NCI-H345 treated with DMSO at 0.1 percent for 48 hours (cell line): ENCODE measurements around the gene ZFP3.
"Not testable (repeated sequence)": the region's sequence is repeated elsewhere in the genome, so short reads cannot be mapped to it uniquely, and the experiment has no call there.

ENCODE experiments used
- DNase-seq: peaks from one replicate; lab custom pipeline; 2025; ENCODE audit not compliant: unreplicated experiment; lab: John Stamatoyannopoulos, UW

Gene ZFP3

DNA sequence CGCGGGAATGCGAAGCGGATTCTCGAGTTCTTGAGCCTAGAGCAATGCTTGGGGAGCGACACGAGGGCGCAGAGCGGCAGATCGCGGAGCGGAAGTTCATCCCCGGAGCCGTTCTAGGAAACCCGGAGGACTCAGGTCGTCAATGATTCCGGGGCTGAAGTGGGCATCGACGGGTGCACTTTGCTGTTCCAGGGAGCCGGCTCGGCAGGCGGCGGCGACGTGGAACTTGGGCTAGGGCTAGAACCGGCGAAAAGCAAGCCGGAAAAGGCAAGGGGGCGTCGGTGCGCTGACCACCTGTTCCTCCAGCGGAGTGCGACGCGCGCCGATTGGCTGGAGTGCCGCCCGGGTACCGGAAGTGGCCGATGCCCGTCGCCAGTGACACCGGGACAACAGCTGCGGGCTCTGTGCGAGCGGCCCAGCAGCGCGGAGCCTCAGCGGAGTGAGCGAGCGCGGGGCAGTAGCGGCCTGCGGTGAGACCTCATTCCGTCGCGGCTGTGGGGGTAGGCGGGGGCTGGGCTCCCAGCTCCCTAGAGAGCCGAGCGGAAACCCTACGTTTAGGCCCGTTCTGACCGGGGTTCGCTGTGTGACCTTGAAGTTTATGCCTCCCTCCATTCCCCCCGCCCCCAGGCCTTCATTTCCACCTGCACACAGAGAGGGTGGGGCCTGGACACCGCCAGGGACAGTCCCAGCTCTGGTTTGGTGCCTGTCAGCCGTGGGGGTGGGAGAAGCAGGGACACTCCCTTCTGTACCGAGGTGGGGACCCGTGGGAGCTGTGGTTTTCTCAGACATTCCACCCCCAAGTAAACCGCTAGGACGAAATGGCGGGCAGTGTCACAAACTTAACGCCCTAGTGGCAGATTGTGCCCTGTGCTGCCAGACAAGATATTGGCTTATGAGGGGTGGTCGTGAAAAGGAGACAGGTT is at the start of gene ZFP3:
ZFP3 (plus strand) TSS at position 362 of the 923 bp plus-strand sequence. CDS start 13,038 bp downstream, outside the sequence.
- peak; percentile 53 for DNase-seq

DNA sequence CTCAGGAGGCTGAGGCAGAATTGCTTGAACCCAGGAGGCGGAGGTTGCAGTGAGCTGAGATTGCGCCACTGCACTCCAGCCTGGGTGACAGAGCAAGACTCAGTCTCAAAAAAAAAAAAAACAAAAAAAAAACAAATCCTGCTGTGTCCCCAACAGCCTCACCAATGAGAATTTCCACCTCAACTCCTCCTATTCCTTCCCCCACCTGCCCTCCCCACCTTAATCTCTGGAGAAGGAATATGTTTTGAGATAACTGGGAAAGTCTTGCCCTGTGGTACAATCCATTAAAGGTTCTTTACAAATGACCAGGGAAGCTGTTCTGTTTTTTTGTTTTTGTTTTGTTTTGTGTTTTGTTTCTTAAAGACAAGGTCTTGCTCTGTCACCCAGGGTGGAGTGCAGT is 48.1 kb upstream of the ZFP3 start:
- DNase-seq, result not testable (repeated sequence)

DNA sequence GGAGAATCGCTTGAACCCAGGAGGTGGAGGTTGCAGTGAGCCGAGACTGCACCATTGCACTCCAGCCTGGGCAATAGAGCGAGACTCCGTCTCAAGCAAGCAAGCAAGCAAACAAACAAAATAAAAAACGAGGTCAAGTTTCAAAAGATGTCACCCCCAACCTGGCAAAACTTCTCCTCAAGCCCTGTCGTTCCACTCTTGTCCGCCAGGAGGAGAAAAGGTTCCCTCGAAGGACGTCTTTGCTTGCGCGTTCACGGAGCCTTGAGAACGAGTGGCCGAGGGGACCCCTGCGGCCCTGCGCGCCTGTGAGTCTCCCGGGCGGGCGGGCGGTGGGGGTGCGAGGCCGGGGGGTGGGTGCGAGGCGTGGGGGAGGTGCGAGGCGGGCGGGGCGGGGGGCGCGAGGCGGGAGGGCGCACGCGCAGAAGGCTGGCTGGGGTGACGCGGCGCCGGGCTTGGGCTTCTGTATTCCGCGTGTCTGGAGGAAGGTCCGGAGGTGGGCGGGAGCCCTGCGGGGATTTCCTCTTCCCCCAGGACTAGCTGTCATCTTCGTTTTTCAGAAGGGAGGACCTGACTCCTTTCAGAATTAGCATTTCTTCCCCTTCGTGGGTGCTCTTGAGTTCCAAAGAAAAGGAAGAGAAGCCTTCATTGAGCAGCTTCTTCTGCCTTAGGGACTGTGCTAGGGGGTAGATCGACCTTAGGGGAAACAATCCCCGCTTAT is 46.7 kb upstream of the ZFP3 start:
- DNase-seq, result peak; percentile 9

DNA sequence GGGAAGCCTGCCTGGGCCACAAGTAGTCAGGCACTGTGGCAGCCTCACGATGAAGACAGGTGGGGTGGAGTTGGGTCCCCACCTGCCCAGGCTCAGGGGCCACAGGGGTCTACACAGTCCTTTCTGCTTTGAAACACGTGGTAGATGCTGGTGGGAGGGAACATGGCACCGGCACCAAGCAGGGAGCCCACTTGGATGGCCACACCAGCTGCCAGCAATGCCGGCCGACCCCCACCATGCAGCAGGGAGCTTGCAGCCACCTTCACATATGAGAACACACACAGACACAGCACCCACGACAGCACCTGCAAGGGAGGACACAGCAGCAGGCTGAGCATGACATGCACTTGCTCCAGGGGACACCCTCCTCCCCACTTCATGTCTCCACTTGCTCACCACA is 45.4 kb upstream of the ZFP3 start:
- no peak for DNase-seq

DNA sequence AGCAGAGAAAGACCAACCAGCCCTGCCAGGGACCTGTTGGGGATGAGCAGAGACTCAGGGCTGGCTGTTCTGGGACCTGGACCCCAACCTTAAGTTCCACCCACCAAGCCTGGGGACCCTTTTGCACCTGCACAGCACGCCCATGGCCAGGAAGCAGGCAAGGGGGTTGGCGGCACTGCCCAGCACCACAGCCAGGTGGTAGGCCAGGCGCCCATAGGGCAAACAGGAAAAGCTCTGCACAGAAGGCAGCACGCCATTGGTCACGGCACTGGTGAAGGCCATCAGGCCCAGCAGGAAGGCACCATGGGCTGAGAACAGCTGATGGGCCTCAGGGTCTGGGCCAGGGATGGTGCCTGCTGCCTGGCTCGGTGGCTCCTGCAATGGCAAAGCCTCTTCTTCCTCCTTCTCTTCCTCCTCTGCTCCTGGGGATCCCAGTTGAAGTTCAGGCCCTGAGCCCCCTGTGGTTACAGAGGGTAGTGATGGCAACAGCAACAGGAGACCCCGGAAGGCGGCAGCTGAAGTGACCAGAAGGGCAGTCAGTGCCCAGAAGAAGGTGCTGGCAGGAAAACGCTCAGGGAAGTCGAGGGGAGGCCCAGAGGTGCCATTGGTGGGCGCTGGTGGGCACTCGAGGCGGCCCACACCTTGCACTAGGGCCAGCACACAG is 44.8 kb upstream of the ZFP3 start:
- no peak for DNase-seq

DNA sequence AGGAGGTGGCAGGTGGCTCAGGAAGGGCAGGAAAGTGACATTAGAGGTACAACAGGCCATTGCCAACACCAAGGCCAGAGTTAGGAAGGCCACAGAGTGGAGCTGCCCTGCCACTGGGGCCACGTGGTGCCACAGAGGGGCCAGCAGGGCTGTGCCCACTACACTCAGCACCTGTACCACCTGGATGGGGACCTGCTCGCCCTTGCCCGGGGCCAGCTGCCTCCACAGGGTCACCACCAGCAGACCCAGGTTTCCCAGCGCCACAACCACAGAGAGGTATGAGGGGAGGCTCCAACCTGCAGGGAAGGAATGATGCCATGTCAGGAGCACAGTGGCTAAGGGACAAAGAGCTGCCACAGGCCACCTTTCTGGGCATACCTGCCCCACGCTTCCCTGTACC is 44.2 kb upstream of the ZFP3 start:
- DNase-seq, result no peak

DNA sequence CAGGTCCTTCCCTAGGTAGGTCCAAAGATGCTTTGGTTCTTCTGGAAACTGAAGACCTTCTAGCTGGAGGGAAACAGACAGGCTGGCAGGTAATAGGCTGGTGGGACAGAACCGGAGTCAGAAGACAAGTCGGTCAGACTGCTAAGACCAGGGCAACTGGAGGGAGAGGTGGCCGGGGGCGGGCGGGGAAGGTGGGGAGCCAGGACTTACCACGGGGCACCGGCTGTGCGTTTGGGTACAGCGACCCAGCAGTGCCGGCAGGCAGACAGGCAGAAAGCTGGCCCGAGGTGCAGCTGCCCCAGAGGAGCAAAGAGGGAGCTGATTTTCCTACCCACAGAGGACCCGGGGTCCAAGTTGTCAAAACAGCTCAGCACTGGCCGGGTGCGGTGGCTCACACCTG is 43.6 kb upstream of the ZFP3 start:
- no peak for DNase-seq

DNA sequence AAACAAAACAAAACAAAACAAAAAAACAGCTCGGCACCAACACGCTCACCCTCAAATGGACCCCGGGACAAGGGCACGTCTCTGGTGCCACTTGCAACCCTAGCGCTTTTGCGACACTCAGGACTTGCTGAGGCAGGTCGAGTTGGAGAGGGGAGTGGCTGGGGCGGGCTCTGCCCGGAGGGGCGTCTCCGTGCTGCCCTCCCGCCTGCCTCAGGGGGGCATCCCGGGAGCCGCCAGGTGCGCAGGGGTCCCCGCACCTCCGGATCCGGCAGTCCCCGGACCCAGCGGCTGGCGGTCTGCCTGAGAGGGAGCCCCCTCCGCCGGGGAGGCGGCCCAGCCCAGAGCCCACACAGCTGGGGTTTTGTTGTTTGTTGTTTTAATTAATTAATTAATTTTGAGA is 43.0 kb upstream of the ZFP3 start, which contains the start of gene SLC52A1:
SLC52A1 (minus strand) TSS at position 112 of the 400 bp plus-strand sequence. CDS start 820 bp downstream, outside the sequence.
- peak; percentile 0 for DNase-seq

DNA sequence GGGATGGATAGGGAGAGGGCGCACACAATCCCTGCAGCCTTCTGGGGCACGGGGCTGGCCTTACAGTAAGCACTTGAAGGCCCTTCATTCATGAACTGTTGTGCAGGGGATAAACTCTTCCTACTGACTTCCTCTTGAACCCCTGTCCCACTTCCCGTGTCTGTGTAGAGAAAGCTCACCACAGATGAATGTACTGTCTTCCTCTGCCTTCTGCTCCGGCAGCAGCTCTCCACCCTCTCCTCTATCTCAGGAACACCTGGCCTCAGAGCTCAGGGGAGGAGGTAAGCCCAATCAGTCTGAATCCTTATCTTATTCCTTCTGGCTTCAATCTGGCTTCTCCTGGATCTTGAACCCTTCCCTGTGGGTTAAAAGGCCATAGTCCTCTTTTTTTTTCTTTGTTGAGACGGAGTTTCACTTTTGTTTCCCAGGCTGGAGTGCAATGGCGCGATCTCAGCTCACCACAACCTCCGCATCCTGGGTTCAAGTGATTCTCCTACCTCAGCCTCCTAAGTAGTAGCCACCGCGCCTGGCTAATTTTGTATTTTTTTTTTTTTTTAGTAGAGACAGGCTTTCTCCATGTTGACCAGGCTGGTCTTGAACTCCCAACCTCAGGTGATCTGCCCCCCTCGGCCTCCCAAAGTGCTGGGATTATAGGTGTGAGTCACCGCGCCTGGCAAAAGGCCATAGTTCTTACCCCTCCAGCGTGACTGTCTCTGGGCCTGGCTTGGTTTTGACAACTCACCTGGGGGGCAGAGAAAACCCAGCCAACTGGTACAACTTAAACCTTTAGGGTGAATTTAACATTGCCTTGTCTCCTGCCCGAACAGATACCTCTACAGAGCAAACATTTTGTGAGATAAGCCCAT is 35.9 kb upstream of the ZFP3 start:
- no peak for DNase-seq

DNA sequence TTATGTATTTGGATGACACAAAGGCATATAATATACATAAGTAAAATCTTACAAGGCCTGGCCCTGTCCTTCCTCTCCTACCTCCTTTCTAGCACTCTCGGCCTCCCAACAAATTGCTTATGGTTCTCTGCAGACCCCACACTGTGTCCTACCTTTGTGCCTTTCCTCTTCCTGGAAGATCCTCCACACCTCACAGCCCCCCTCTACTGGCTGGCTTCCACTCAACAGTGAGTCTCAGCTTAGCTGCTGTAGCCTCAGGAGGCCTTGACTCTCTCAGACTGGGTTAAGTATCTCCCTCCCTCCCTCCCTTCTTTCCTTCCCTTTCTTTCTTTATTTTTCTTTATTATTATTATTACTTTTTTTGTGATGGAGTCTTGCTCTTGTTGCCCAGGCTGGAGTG is 34.7 kb upstream of the ZFP3 start:
- DNase-seq, result no peak

DNA sequence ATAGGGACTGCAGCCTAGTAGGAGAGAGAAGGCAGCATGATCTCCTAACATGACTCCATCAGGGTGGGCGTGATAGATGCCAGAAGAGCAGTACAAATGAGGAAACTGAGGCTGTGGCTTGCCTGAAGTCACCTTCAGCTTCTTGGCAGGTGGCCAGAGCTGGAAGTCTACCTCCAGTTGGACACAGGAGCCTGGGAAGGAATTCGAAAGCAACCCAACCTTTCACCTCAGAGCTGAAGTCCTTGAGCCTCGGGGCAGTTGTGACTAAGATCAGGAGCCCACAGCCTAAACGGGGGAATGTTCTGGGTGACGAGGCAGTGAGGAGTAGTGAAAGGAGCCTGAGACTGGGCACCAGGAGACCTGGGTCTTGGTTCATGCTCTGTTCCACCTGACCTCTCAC is 33.6 kb upstream of the ZFP3 start:
- DNase-seq, result no peak

DNA sequence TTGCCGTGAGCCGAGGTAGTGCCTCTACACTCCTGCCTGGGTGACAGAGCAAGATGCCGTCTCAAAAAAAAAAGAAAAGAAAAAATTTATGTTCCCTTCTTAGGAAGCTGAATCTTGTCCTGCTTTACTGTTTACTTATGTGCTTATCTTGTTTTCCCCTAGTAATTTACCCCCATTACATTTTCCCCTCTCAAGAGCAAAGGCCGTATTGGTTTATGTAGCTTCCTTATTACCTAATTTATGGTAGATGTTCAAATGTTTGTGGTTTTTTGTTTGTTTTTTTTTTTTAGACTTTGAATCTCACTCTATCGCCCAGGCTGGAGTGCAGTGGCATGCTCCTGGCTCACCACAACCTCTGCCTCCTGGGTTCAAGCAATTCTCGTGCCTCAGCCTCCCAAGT is 32.8 kb upstream of the ZFP3 start:
- no peak for DNase-seq

DNA sequence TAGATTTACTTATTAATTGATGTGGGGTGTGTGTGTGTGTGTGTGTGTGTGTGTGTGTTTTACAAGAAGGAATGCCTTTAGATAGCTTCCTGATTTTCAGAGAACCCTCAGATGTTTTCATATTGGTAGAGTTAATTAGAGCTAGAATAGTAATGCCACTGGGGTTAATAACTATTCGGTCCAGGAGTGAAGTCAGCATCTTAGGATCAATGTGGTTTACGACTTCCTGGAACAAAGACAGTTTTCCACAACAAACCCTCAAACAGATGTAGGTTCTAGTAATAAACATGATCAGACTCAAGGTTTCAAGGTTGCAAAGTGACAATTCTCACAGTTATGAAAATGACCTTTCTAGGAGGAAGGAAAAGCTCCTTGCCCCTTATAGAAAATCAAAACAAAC is 30.8 kb upstream of the ZFP3 start:
- no peak for DNase-seq

DNA sequence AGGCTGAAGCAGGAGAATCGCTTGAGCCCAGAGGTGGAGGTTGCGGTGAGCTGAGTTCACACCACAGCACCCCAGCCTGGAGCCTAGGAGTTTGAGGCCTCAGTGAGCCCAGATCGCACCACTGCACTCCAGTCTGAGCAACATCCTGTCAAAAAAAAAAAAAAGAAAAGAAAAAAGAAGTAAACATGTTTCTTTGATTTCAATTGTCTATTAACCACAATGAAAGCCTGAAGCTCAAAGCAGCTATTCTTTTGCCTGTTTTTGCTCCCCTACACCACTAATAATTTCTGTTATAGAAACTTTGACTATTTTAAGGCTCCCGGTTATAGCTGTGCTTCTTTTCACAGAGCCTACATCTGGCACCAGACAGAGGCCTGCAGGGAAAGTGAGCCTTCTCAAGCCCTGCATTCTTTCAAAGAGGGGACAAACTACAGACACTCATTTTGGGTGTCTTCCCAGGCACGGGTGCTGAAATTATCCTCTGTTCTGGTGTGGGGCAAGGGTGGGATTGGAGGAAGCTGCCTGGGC is 28.9 kb upstream of the ZFP3 start:
- no peak for DNase-seq

DNA sequence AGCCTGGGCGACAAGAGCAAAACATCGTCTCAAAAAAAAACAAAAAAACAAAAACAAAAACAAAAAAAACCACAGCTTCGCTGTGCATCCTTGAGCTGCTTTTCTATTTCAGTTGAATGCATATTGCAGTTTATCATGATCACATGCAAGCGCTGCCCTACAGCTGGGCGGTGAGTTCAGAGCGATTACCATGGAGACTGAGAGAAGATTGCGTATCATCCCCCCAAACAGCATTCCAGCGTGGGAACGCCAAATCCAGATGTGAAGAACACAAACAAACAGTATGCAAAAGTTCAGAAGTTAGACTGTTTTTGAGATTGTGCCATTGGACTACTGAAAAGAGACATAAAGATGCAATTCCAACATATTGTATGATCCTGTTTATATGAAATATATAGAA is 28.0 kb upstream of the ZFP3 start:
- DNase-seq, result no peak

DNA sequence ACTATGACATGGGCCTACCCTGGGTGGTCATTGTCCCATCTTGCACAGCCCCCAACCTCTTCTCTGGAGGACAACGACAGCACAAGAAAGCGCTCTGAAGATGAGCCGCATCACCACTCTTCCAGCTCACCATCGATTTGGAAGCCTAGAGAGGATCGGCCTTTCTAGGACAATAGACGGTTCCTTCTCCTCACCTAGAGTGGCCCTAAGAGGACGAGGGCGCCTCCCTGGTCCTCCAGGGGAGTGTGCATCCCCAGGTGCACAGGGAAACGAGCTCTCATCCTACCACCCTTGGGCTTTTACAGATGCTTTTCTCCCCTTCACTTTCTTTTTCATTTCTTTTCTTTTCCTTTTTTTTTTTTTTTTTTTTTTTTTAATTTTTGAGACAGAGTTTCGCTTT is 22.7 kb upstream of the ZFP3 start:
- no peak for DNase-seq

DNA sequence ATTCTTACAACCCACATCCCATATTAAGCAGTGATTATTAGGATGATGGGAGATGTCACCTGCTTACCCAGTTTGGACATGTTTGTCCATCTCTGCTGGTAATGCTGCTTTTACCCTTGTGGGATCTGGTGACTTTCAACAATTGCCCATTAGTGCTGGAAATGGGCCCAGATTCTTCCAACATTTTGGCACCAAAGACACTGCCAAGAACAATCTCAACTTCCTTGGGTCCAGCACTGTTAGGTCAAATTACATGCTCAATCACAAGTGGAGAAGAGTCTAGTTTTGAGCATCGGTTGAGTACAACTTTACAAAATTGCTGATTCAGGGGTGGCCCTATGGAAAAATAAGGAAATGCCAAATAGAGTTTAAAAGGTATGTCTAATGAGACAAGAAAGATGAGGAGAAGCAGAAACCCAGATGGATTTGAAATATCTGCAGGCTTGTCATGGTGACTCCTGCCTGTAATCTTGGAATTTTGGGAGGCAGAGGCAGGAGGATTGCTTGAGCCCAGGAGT is 13.0 kb upstream of the ZFP3 start:
- no peak for DNase-seq

DNA sequence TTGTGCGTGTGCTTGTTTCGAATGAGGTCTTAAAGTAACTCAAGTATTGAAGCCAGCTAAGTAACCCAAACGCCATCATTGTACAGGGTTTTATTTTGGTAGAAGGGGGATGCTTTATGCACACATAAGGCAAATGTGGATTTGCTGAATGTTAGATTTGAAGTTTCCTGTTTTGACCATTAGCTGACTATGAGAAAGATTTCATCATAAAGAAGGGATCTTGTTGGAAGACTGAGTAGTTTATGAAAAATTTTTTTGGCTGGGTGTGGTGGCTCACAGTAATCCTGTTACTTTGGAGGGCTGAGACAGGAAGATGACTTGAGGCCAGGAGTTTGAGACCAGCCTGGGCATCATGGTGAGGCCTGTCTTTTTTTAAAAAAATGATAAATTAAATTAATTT is 10.0 kb upstream of the ZFP3 start:
- DNase-seq, result no peak

DNA sequence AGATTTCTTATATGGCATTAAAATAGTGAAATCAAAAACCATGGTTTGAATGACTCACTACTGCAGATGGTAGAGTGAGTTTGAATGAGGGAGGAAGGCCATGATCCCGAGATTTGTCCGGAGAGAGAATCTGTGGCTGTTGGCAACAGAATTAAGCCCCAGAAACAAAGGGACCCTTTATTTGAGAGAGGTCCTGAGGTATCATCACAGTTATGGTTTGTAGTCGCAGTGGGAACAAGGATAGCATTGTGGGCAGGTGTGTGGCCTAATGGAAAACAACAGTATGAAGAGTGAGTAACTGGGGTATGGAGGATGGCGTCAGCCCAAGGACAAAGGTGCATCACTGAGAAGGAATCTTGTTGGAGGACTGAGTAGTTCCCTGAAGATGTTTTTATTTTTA is 8.5 kb upstream of the ZFP3 start:
- no peak for DNase-seq

DNA sequence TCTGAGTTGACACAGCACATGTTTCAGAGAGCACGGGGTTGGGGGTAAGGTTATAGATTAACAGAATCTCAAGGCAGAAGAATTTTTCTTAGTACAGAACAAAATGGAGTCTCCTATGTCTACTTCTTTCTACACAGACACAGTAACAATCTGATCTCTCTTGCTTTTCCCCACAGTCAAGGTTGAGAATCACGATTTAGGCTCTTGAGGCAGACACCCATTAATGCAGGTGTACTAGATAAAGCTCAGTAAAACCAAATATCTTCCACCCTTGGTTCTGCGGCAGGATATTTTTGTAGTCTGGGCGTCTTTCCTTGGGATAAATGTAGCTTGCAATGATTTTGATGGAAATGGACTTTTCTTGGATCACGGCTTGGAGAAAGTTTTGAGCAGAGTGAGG is 2.8 kb upstream of the ZFP3 start:
- not testable (repeated sequence) for DNase-seq
